ENCODE data around the gene GPR160.
"Not testable (repeated sequence)": the region's sequence is repeated elsewhere in the genome, so short reads cannot be mapped to it uniquely, and the experiment has no call there.

The GPR160 gene

DNA sequence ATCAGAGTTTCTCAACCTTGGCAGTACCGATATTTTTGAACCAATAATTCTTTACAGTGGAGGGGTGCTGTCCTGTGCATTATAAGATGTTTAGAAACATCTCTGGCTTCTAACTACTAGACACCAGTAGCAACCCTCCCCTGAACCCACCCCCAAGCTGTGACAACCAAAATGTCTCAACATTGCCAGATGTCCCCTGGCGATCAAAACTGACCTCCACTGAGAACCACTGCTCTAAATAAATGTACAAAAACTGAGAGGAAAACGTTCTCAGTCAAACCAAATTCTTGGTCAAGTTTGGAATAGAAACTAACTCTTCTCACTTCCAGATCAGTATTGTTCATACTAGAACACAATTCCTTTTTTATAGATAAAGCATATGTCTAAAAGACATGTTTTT, 58.5 kb downstream of the GPR160 start:
- H3K27me3 ChIP-seq (ENCODE audit: insufficient read depth, low read length), result no peaks in the 10 kb centered on the region
- H3K36me3 ChIP-seq (ENCODE audit: insufficient read depth, low read depth, low read length), result peaks cover 90% of the 10 kb centered on the region
- no peaks in the 10 kb centered on the region for H3K4me1 ChIP-seq (ENCODE audit: insufficient read depth, low read length)
- no peak overlapping the region for H3K4me3 ChIP-seq (ENCODE audit: low read length)
- no peak overlapping the region for H3K27ac ChIP-seq (ENCODE audit: low read length)
- no peak overlapping the region for H3K9ac ChIP-seq (ENCODE audit: low read depth, low read length)
- no peaks in the 10 kb centered on the region for H3K9me3 ChIP-seq (ENCODE audit: insufficient read depth, low read depth, low read length)

DNA sequence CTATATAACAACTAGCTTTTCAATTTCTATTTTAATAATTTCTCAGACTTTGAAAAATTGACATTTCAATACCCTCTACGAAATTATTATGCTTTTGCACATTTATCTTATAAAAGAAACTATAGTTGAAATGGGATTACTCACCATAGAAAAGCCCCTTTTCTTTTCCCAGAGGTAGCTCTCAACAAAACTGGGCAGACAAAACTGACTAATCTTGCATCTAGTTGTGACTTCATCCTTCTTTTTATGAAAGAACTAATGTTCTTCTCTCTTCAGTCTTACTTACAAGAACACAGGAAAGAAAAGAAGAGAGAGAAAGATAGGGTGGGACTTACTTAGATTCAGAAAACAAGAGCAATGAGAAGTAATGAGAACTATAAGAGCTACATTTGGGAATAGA, 61.0 kb downstream of the GPR160 start:
- Histone ChIP-seq H3K9ac (ENCODE audit: low read depth, low read length) (no peak overlapping the region), H3K27me3 (ENCODE audit: insufficient read depth, low read length) (no peaks in the 10 kb centered on the region), H3K9me3 (ENCODE audit: insufficient read depth, low read depth, low read length) (no peaks in the 10 kb centered on the region), H3K27ac (ENCODE audit: low read length) (no peak overlapping the region), H3K4me3 (ENCODE audit: low read length) (no peak overlapping the region), H3K36me3 (ENCODE audit: insufficient read depth, low read depth, low read length) (peaks cover 99% of the 10 kb centered on the region), H3K4me1 (ENCODE audit: insufficient read depth, low read length) (no peaks in the 10 kb centered on the region)

DNA sequence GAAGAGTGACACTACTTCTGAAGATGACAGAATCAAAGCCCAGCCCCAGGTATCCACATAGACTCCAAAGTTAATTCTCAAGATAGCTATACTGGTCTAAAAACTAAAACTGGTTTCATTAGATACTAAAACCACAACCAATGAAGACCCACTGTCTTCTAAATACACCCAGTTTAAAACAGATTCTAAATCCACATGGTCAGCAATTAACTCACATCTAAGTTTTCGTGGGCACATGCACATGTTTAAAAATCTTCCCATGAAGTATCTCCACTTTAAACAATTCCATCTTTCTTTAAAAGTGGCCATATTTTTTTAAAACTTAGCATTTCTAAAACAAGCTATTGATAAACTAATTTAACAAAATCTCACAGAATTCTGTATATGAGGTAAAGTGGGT, 63.1 kb downstream of the GPR160 start:
- Histone ChIP-seq H3K36me3 (ENCODE audit: insufficient read depth, low read depth, low read length) (peaks cover 78% of the 10 kb centered on the region), H3K4me1 (ENCODE audit: insufficient read depth, low read length) (no peaks in the 10 kb centered on the region), H3K27me3 (ENCODE audit: insufficient read depth, low read length) (no peaks in the 10 kb centered on the region), H3K4me3 (ENCODE audit: low read length) (no peak overlapping the region), H3K27ac (ENCODE audit: low read length) (no peak overlapping the region), H3K9ac (ENCODE audit: low read depth, low read length) (no peak overlapping the region), H3K9me3 (ENCODE audit: insufficient read depth, low read depth, low read length) (no peaks in the 10 kb centered on the region)

DNA sequence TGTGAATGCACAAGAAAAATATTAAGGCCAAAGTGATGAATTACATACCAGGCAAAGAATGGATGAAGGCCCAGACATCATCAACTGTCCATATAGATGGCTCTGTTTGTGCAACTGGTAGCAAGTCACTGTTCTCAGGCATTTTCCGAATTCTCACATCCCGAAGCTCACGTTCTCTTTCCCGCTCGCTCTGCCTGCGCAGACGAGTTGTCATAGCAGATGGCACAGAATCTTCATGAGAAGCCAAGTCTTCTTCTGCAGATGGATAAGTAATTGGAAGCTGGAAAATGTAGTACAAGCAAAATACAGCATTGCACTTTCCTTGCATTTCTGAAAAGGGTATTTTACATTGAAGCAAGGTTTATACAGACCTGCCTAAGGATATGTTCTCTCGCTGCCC, 64.6 kb downstream of the GPR160 start:
- peaks cover 63% of the 10 kb centered on the region for H3K36me3 ChIP-seq (ENCODE audit: insufficient read depth, low read depth, low read length)

DNA sequence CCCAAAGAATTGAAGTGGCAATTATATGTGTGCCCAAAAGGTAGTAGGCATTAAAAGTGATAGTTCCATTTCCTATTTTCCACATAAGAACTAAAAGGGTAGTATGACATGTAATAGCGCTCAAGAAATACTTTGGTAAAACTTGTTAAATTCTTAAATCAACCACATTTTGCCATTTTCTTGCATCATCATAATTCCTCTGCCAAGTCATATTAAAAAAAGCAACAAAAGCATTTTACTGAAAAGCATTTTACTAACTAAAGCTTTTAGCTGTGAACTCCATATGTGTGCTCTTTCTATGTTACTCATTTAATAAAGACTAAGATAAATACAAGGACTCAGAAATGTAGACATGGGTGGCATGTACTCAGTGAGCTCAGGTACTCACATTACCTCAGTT, 70.1 kb downstream of the GPR160 start:
- H3K4me3 ChIP-seq (ENCODE audit: low read length), result no peak overlapping the region
- no peaks in the 10 kb centered on the region for H3K9me3 ChIP-seq (ENCODE audit: insufficient read depth, low read depth, low read length)
- no peak overlapping the region for H3K9ac ChIP-seq (ENCODE audit: low read depth, low read length)
- H3K36me3 ChIP-seq (ENCODE audit: insufficient read depth, low read depth, low read length), result peaks cover 44% of the 10 kb centered on the region
- H3K27me3 ChIP-seq (ENCODE audit: insufficient read depth, low read length), result no peaks in the 10 kb centered on the region
- H3K4me1 ChIP-seq (ENCODE audit: insufficient read depth, low read length), result peaks cover 8% of the 10 kb centered on the region
- no peak overlapping the region for H3K27ac ChIP-seq (ENCODE audit: low read length)

More for the DNA sequence above, 64.6 kb downstream of the GPR160 start:
- Histone ChIP-seq H3K4me1 (ENCODE audit: insufficient read depth, low read length) (no peaks in the 10 kb centered on the region), H3K4me3 (ENCODE audit: low read length) (no peak overlapping the region), H3K27ac (ENCODE audit: low read length) (no peak overlapping the region), H3K27me3 (ENCODE audit: insufficient read depth, low read length) (no peaks in the 10 kb centered on the region), H3K9me3 (ENCODE audit: insufficient read depth, low read depth, low read length) (no peaks in the 10 kb centered on the region), H3K9ac (ENCODE audit: low read depth, low read length) (no peak overlapping the region)

DNA sequence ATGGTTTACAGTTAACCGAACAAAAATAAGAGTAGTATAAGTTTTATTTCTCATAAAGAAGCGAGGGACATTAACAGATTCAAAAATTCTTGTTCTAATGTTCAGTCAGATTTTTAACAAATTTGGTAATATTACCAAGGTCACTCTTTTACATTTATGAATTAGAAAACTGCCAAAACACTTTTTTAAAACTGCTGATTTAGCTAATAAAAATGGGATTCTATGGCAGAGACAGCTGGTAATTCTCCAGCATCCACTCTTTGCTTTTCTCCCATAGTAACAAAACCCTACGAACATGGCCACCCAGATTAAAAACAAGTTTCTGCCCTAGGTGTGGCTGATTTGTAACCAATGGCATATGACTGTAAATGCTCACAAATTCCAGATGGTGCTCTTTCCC, 71.2 kb downstream of the GPR160 start:
- peaks cover 45% of the 10 kb centered on the region for H3K36me3 ChIP-seq (ENCODE audit: insufficient read depth, low read depth, low read length)
- H3K27ac ChIP-seq (ENCODE audit: low read length), result no peak overlapping the region

DNA sequence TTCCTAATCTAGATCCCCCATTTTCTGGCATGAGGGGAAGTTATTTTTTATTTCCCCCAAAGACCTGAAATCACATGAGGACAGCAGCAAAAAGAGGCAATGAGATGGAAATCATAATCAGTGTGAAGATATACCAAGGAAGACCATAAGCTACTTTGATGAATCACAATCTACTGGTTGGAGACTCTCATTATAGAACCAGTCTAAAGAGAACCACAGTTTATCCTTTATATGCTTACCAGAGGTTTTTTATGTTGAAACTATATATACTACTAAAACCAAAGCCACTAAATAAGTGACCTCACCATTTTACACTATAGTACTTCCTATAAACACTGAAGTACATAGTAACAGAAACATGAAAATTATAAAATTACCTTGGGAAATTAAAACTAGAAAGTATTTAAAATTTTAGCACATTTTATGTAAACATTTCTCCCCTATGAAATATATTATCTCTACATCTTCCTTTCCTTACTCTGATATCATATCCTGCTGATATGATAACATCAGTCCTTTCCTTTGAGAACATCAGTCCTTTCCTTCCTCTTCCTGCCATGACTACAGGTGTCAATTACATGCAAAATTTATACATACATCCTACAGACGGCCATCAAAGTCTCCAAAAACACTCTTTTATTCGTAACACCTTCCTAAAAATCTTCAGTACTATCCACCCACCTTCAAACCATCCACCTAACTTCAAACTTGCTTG, 71.9 kb downstream of the GPR160 start:
- no peaks in the 10 kb centered on the region for H3K27me3 ChIP-seq (ENCODE audit: insufficient read depth, low read length)
- H3K27ac ChIP-seq (ENCODE audit: low read length), result no peak overlapping the region
- no peak overlapping the region for H3K4me3 ChIP-seq (ENCODE audit: low read length)
- H3K4me1 ChIP-seq (ENCODE audit: insufficient read depth, low read length), result peaks cover 8% of the 10 kb centered on the region
- H3K36me3 ChIP-seq (ENCODE audit: insufficient read depth, low read depth, low read length), result peaks cover 45% of the 10 kb centered on the region
- H3K9me3 ChIP-seq (ENCODE audit: insufficient read depth, low read depth, low read length), result no peaks in the 10 kb centered on the region
- H3K9ac ChIP-seq (ENCODE audit: low read depth, low read length), result no peak overlapping the region

More for the DNA sequence above, 71.2 kb downstream of the GPR160 start:
- H3K9ac ChIP-seq (ENCODE audit: low read depth, low read length), result no peak overlapping the region
- H3K9me3 ChIP-seq (ENCODE audit: insufficient read depth, low read depth, low read length), result no peaks in the 10 kb centered on the region
- no peak overlapping the region for H3K4me3 ChIP-seq (ENCODE audit: low read length)
- H3K27me3 ChIP-seq (ENCODE audit: insufficient read depth, low read length), result no peaks in the 10 kb centered on the region
- H3K4me1 ChIP-seq (ENCODE audit: insufficient read depth, low read length), result peaks cover 8% of the 10 kb centered on the region

DNA sequence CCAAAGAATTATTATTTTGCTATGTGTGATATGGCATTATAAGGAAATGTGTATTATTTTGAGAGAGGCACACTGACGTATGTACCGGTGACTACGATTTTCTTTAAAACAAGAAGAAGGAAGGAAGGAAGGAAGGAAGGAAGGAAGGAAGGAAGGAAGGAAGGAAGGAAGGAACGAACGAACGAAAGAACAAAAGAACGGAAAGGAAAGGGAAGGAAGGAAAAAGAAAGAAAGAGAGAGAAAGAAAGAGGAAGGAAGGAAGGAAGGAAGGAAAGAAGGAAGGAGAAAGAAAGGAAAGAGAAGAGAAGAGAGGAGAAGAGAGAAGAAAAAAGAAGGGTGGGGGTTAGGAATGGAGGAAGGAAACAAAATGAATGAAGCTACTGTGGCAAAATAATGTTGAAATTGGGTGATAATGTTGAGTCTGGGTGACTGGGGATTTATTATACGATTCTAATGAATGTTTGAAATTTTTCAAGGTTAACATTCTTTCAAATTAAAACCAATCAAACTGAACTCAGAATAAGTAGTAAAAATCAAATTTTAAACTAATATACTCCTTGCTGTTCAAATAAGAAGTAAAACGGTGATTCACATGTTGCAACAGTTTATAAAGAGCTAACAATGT, 73.5 kb downstream of the GPR160 start:
- Histone ChIP-seq H3K4me1 (ENCODE audit: insufficient read depth, low read length) (peaks cover 8% of the 10 kb centered on the region), H3K36me3 (ENCODE audit: insufficient read depth, low read depth, low read length) (peaks cover 58% of the 10 kb centered on the region), H3K9ac (ENCODE audit: low read depth, low read length) (no peak overlapping the region), H3K27ac (ENCODE audit: low read length) (no peak overlapping the region), H3K27me3 (ENCODE audit: insufficient read depth, low read length) (no peaks in the 10 kb centered on the region), H3K9me3 (ENCODE audit: insufficient read depth, low read depth, low read length) (no peaks in the 10 kb centered on the region), H3K4me3 (ENCODE audit: low read length) (no peak overlapping the region)

DNA sequence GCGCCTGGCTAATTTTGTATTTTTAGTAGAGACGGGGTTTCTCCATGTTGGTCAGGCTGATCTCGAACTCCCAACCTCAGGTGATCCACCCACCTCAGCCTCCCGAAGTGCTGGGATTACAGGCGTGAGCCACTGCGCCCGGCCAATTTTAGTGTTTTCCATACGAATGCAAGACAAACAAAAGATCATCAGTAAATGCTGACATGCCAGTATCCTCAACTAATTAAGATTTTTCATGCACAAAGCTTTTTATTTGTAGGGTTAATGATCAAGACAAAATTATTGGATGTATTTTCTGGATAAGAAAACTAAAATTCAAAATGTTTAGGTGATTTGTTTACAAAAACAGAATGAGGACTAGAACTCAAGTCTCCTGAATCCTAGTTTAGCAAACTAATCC, 76.4 kb downstream of the GPR160 start:
- peaks cover 73% of the 10 kb centered on the region for H3K36me3 ChIP-seq (ENCODE audit: insufficient read depth, low read depth, low read length)
- not testable (repeated sequence) for H3K4me1 ChIP-seq (ENCODE audit: insufficient read depth, low read length); H3K27me3 ChIP-seq (ENCODE audit: insufficient read depth, low read length); H3K4me3 ChIP-seq (ENCODE audit: low read length); H3K27ac ChIP-seq (ENCODE audit: low read length); H3K9me3 ChIP-seq (ENCODE audit: insufficient read depth, low read depth, low read length); H3K9ac ChIP-seq (ENCODE audit: low read depth, low read length)

DNA sequence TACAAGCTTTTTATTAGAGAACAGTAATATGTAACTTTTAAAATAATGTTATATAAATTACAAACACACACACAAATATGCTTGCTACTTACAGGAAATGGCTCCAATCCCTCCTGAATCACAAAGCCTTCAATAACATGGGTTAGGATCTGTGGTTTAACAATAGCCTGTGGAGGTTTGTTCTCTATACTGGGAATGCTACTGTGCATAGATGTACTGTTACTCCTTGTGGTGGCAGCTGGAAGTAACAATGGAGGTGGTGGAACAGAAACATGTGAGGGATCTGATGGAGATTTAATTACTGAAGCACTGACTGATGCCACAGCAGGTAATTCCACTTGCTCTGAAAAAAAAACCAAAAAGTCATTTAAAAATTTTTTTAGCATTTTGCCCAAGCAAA, 79.3 kb downstream of the GPR160 start:
- Histone ChIP-seq H3K27me3 (ENCODE audit: insufficient read depth, low read length) (no peaks in the 10 kb centered on the region), H3K9ac (ENCODE audit: low read depth, low read length) (no peak overlapping the region), H3K4me1 (ENCODE audit: insufficient read depth, low read length) (no peaks in the 10 kb centered on the region), H3K27ac (ENCODE audit: low read length) (no peak overlapping the region), H3K36me3 (ENCODE audit: insufficient read depth, low read depth, low read length) (peaks cover 79% of the 10 kb centered on the region), H3K4me3 (ENCODE audit: low read length) (no peak overlapping the region), H3K9me3 (ENCODE audit: insufficient read depth, low read depth, low read length) (no peaks in the 10 kb centered on the region)

DNA sequence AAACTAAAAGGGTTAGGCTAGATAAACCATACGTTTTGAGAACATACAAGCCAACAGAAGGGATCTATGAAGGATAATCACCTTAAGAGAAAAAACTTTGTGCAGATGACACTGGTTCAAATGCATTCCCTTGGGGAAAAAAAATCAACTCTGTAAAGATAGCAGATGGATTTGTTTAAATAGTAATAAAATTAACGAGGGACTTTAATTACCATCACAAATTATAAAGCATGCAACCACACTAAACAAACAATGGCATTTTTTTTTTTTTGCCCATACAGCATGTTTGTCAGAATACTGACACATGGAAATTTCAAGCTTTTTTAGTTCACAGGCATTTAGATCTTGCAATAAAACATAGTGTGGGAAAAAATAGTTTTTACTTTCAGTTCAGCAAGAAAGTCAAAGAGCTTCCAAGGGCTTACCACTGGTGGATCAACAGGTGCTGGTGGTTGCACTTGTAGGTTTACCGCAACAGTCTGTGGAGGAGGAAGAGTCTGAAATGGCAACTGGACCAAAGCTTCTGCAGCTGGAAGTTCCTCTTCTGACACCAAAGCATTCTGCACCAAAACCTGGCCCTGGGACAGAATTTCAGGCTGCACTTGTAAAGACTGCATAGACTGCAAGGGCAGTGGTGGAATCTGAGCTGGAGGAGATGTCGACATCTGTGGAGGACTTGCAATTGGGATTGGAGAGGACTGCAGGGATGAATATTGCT, 90.6 kb downstream of the GPR160 start:
- no peaks in the 10 kb centered on the region for H3K9me3 ChIP-seq (ENCODE audit: insufficient read depth, low read depth, low read length)
- no peaks in the 10 kb centered on the region for H3K27me3 ChIP-seq (ENCODE audit: insufficient read depth, low read length)
- no peak overlapping the region for H3K4me3 ChIP-seq (ENCODE audit: low read length)
- no peak overlapping the region for H3K9ac ChIP-seq (ENCODE audit: low read depth, low read length)
- peaks cover 40% of the 10 kb centered on the region for H3K36me3 ChIP-seq (ENCODE audit: insufficient read depth, low read depth, low read length)
- no peak overlapping the region for H3K27ac ChIP-seq (ENCODE audit: low read length)
- no peaks in the 10 kb centered on the region for H3K4me1 ChIP-seq (ENCODE audit: insufficient read depth, low read length)

DNA sequence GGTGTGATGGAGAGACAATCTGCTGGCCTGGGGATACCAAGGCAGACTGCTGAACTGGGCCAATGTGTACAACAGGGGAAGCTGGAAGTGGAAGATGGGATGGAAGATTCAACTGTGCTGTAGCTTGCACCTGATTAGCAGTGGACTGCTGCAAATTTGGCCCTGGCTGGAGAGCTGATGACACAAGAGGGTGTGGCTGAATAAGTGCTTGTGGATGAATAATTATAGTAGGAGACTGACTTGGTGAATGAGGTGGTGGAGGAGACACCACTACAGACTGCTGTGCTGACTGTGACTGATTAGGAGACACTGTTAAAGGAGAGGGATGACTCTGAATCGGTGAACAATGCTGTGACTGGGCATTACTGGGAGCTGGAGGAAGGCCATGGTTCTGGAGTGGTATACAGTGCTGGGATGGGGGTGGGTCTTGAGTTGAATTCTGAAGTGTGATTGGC, 91.2 kb downstream of the GPR160 start:
- Histone ChIP-seq H3K4me3 (ENCODE audit: low read length) (no peak overlapping the region), H3K4me1 (ENCODE audit: insufficient read depth, low read length) (no peaks in the 10 kb centered on the region), H3K9me3 (ENCODE audit: insufficient read depth, low read depth, low read length) (no peaks in the 10 kb centered on the region), H3K36me3 (ENCODE audit: insufficient read depth, low read depth, low read length) (peaks cover 45% of the 10 kb centered on the region), H3K9ac (ENCODE audit: low read depth, low read length) (no peak overlapping the region), H3K27ac (ENCODE audit: low read length) (no peak overlapping the region), H3K27me3 (ENCODE audit: insufficient read depth, low read length) (no peaks in the 10 kb centered on the region)

All from iPS-20b (cell line).